HS-27A (cell line): ENCODE measurements around the gene RABL2A.
"Not testable (repeated sequence)": the region's sequence is repeated elsewhere in the genome, so short reads cannot be mapped to it uniquely, and the experiment has no call there.

Experiments
- DNase-seq: peaks from one replicate; pipeline ENCODE4 v3.0.0-alpha.2; 2012; ENCODE audit warnings: low read depth, missing footprints

Gene RABL2A

GRCh38 chr2:113685471-113685870, 58.4 kb downstream of the RABL2A start:
- no peak for DNase-seq

- DNase-seq, result no peak
These were observed 59.5 kb downstream of the RABL2A start for GRCh38 chr2:113686537-113686936.

GRCh38 chr2:113690871-113691270, 63.8 kb downstream of the RABL2A start:
- not testable (repeated sequence) for DNase-seq
